Astrocyte (in vitro differentiated cells and primary cell): ENCODE measurements around the gene ANO5. TPM values are rescaled to one million over a fixed set of nuclear protein-coding genes. Genes with fewer than 3 reads are reported as not detected.

Experiments used
- DNase-seq: peaks from one replicate; pipeline ENCODE4 v3.0.0-alpha.2; 2010; ENCODE audit warnings: low read depth
- FAIRE-seq: peaks from 2 replicates; lab custom pipeline; 2011; peaks lifted over from hg19 to GRCh38; lab: Jason Lieb, UNC
- H2AFZ ChIP-seq: 2 replicates; pipeline ENCODE4 v1.6.0; 2012; ENCODE audit warnings: low read depth, low read length, inconsistent platforms
- H3K27ac ChIP-seq: 2 replicates; pipeline ENCODE4 v1.5.1; 2011; ENCODE audit warnings: low read depth, low read length, inconsistent platforms
- H3K27me3 ChIP-seq: 2 replicates; pipeline ENCODE4 v1.6.0; 2011; ENCODE audit warnings: low read length, inconsistent platforms; ENCODE audit not compliant: insufficient read depth
- H3K36me3 ChIP-seq: 2 replicates; pipeline ENCODE4 v1.5.1; 2011; ENCODE audit warnings: low read length, inconsistent platforms; ENCODE audit not compliant: insufficient read depth
- H3K4me1 ChIP-seq: 2 replicates; pipeline ENCODE4 v1.5.1; 2011; ENCODE audit warnings: low read length, inconsistent platforms; ENCODE audit not compliant: insufficient read depth
- H3K4me2 ChIP-seq: 2 replicates; pipeline ENCODE4 v1.6.0; 2012; ENCODE audit warnings: low read length, inconsistent platforms
- H3K4me3 ChIP-seq: 2 replicates; pipeline ENCODE4 v1.5.1; 2011; ENCODE audit warnings: low read depth, mild to moderate bottlenecking, low read length, inconsistent platforms; ENCODE audit not compliant: insufficient read depth
- H3K79me2 ChIP-seq: 2 replicates; pipeline ENCODE4 v1.6.0; 2012; ENCODE audit warnings: mild to moderate bottlenecking, low read length, inconsistent platforms; ENCODE audit not compliant: insufficient read depth
- H3K9ac ChIP-seq: 2 replicates; pipeline ENCODE4 v1.6.0; 2012; ENCODE audit warnings: mild to moderate bottlenecking, low read length, inconsistent platforms
- H3K9me3 ChIP-seq: 2 replicates; pipeline ENCODE4 v1.5.1; 2012; ENCODE audit warnings: low read depth, mild to moderate bottlenecking, low read length, inconsistent platforms; ENCODE audit not compliant: insufficient read depth
- H4K20me1 ChIP-seq: 2 replicates; pipeline ENCODE4 v1.6.0; 2012; ENCODE audit warnings: low read length, inconsistent platforms; ENCODE audit not compliant: insufficient read depth
- H3K27ac Mint-ChIP-seq: one replicate; pipeline ENCODE4 v1.8.0; 2021; ENCODE audit warnings: mild to moderate bottlenecking, mixed read lengths; ENCODE audit not compliant: unreplicated experiment
- H3K27me3 Mint-ChIP-seq: one replicate; pipeline ENCODE4 v1.8.0; 2021; ENCODE audit warnings: low read depth, mixed read lengths; ENCODE audit not compliant: unreplicated experiment
- H3K36me3 Mint-ChIP-seq: one replicate; pipeline ENCODE4 v1.8.0; 2021; ENCODE audit warnings: low read depth, mixed read lengths; ENCODE audit not compliant: unreplicated experiment
- H3K4me1 Mint-ChIP-seq: one replicate; pipeline ENCODE4 v1.8.0; 2021; ENCODE audit warnings: low read depth, mixed read lengths; ENCODE audit not compliant: unreplicated experiment
- H3K4me3 Mint-ChIP-seq: one replicate; pipeline ENCODE4 v1.8.0; 2021; ENCODE audit warnings: mild to moderate bottlenecking, moderate library complexity, mixed read lengths; ENCODE audit not compliant: unreplicated experiment
- H3K9me3 Mint-ChIP-seq: one replicate; pipeline ENCODE4 v1.8.0; 2021; ENCODE audit warnings: mild to moderate bottlenecking, mixed read lengths; ENCODE audit not compliant: unreplicated experiment
- EZH2 ChIP-seq: IDR thresholded peaks from 2 replicates; pipeline ENCODE4 v1.6.1; 2012; ENCODE audit warnings: mild to moderate bottlenecking, low read length, inconsistent platforms; ENCODE audit not compliant: insufficient read depth
- total RNA-seq: library from RNA; stranded (reverse); gene quantifications from 2 replicates; pipeline ENCODE4 v1.2.1, GENCODE V29; 2021
- TF ChIP-seq, protein P1 (sequence below): IDR thresholded peaks from 2 replicates; pipeline ENCODE4 v1.5.1; 2011; ENCODE audit warnings: low read depth, mild to moderate bottlenecking, inconsistent platforms, low read length, moderate library complexity; ENCODE audit not compliant: insufficient read depth

The ANO5 gene
- total RNA-seq, 1 donor from 2014 or later: 2.5 TPM

GRCh38 chr11:22199243-22199642, 6.4 kb downstream of the ANO5 start:
- Mint-ChIP-seq H3K27ac (no peak overlapping the region), H3K27me3 (no peaks in the 10 kb centered on the region), H3K4me3 (no peak overlapping the region), H3K4me1 (no peaks in the 10 kb centered on the region), H3K9me3 (no peaks in the 10 kb centered on the region), H3K36me3 (no peaks in the 10 kb centered on the region)
- TF ChIP-seq, protein P1, sequence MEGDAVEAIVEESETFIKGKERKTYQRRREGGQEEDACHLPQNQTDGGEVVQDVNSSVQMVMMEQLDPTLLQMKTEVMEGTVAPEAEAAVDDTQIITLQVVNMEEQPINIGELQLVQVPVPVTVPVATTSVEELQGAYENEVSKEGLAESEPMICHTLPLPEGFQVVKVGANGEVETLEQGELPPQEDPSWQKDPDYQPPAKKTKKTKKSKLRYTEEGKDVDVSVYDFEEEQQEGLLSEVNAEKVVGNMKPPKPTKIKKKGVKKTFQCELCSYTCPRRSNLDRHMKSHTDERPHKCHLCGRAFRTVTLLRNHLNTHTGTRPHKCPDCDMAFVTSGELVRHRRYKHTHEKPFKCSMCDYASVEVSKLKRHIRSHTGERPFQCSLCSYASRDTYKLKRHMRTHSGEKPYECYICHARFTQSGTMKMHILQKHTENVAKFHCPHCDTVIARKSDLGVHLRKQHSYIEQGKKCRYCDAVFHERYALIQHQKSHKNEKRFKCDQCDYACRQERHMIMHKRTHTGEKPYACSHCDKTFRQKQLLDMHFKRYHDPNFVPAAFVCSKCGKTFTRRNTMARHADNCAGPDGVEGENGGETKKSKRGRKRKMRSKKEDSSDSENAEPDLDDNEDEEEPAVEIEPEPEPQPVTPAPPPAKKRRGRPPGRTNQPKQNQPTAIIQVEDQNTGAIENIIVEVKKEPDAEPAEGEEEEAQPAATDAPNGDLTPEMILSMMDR: no peak
- TF ChIP-seq EZH2: no peak
- FAIRE-seq (no peak), DNase-seq (no peak)
- Histone ChIP-seq H3K9ac (no peak overlapping the region), H3K4me1 (no peaks in the 10 kb centered on the region), H3K4me3 (no peak overlapping the region), H3K27ac (no peak overlapping the region), H3K79me2 (no peaks in the 10 kb centered on the region), H2AFZ (no peak overlapping the region), H4K20me1 (no peaks in the 10 kb centered on the region), H3K36me3 (no peaks in the 10 kb centered on the region), H3K27me3 (no peaks in the 10 kb centered on the region), H3K9me3 (no peaks in the 10 kb centered on the region), H3K4me2 (no peak overlapping the region)

DNA sequence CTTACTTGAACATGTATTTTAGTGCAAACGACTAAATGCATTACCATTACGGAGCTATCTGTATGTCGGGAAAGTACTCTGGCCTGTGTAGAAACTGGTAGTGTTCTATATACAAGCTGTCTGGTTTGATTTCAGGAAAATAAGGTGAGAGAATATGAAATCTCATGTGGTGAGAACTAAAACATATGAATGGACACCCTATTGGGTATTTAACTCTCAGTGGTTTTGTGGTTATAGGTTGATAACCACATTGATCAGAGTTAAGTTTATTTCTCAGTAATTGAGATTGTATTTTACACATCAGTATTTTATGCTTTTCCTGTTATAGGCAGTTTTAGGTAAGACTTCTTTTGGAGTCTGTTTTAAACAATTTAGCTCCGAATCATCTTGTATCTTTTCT, 10.4 kb downstream of the ANO5 start:
- Mint-ChIP-seq H3K4me1 (no peaks in the 10 kb centered on the region), H3K9me3 (no peaks in the 10 kb centered on the region), H3K4me3 (no peak overlapping the region), H3K27me3 (no peaks in the 10 kb centered on the region), H3K36me3 (no peaks in the 10 kb centered on the region), H3K27ac (no peak overlapping the region)
- H3K9me3 ChIP-seq: no peaks in the 10 kb centered on the region
- H3K9ac ChIP-seq: no peak overlapping the region
- no peaks in the 10 kb centered on the region for H3K4me1 ChIP-seq
- FAIRE-seq (no peak), DNase-seq (no peak)
- no peak overlapping the region for H3K4me2 ChIP-seq
- H3K27me3 ChIP-seq: no peaks in the 10 kb centered on the region
- H3K27ac ChIP-seq: no peak overlapping the region
- no peaks in the 10 kb centered on the region for H4K20me1 ChIP-seq
- H3K36me3 ChIP-seq: no peaks in the 10 kb centered on the region
- H2AFZ ChIP-seq: no peak overlapping the region
- no peaks in the 10 kb centered on the region for H3K79me2 ChIP-seq
- no peak for TF ChIP-seq EZH2
- TF ChIP-seq, protein P1: no peak
- no peak overlapping the region for H3K4me3 ChIP-seq

GRCh38 chr11:22207162-22207561, 14.3 kb downstream of the ANO5 start:
- DNase-seq: no peak
- Histone ChIP-seq H3K79me2 (no peaks in the 10 kb centered on the region), H3K4me1 (no peaks in the 10 kb centered on the region), H2AFZ (no peak overlapping the region), H4K20me1 (no peaks in the 10 kb centered on the region), H3K36me3 (no peaks in the 10 kb centered on the region), H3K9me3 (no peaks in the 10 kb centered on the region), H3K27me3 (no peaks in the 10 kb centered on the region), H3K27ac (no peak overlapping the region), H3K4me2 (no peak overlapping the region), H3K4me3 (no peak overlapping the region), H3K9ac (no peak overlapping the region)
- Mint-ChIP-seq H3K4me1 (no peaks in the 10 kb centered on the region), H3K36me3 (no peaks in the 10 kb centered on the region), H3K4me3 (no peak overlapping the region), H3K27me3 (no peaks in the 10 kb centered on the region), H3K27ac (no peak overlapping the region), H3K9me3 (no peaks in the 10 kb centered on the region)
- TF ChIP-seq, protein P1: no peak
- TF ChIP-seq EZH2: no peak
- no peak for FAIRE-seq
